Measurements from ENCODE around the gene ATP5ME.
"Not testable (repeated sequence)": the region's sequence is repeated elsewhere in the genome, so short reads cannot be mapped to it uniquely, and the experiment has no call there.

ATP5ME gene

DNA sequence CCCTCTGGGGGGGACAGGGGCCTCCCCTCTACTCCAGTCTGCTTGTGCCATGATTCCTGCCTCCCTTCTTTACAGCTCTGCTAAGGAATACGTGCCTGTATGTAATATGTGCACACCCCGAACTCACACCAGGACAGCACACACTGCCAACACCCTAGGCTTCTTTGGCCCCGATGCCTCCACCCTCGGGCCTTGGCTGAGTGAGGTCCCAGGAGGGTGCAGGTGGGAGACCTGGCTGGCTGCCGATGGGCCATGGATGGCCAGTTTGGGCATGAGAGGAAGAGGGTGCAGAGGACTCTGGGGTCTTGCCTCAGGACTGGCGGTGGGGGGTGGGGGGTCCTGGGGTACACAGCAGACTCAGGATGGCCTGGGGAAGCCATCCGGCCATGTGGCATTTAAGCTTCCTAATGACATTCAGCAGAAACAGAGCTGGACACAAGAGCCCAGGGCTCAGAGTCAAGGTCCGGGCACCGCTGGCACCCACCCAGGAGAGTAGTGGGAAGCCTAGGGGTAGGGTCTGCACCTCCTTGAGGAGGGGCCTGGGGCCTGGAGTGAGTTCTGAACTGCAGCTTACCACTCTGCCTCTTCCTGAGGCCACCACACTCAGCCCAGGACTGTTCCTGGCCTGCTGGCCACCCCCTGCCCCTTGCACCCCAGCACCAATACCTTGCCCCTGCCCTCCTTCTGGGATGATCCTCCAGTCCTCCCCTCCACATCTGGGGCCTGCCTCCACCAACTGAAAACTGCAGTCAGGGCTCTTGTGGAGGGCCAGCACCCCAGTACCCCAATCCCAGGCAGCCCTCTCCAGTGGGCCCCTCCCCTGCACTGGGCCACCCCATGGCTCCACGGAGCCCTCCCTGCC lies 29.5 kb upstream of the ATP5ME start:
- TF ChIP-seq, protein P1, sequence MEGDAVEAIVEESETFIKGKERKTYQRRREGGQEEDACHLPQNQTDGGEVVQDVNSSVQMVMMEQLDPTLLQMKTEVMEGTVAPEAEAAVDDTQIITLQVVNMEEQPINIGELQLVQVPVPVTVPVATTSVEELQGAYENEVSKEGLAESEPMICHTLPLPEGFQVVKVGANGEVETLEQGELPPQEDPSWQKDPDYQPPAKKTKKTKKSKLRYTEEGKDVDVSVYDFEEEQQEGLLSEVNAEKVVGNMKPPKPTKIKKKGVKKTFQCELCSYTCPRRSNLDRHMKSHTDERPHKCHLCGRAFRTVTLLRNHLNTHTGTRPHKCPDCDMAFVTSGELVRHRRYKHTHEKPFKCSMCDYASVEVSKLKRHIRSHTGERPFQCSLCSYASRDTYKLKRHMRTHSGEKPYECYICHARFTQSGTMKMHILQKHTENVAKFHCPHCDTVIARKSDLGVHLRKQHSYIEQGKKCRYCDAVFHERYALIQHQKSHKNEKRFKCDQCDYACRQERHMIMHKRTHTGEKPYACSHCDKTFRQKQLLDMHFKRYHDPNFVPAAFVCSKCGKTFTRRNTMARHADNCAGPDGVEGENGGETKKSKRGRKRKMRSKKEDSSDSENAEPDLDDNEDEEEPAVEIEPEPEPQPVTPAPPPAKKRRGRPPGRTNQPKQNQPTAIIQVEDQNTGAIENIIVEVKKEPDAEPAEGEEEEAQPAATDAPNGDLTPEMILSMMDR (conservative IDR thresholded peaks at IDR 0.05; ENCODE audit: low read depth, low read length): no peak
- no peak for DNase-seq (ENCODE audit: low read depth)

DNA sequence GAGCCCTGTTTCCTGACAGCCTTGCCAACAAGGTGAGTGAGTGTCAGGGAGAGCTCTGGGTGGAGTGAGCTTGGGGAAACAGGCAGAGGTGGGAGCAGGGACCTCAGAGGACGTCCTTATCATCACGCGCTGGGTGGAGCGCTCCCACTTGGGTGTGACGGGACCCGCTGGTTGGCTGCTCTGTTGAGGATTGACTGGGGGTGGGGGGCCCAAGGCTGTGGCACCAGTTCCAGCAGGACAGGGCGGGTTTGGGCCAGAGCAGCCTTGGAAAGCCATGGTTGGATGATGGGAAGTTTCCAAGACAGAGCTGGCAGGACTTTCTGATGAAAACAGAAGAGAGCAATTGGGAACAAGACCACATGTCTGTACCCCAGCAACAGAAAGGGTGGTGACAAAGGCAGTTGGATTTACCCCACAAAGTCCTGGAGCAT lies 28.6 kb upstream of the ATP5ME start:
- TF ChIP-seq, protein P1 (conservative IDR thresholded peaks at IDR 0.05; ENCODE audit: low read depth, low read length): no peak
- DNase-seq (ENCODE audit: low read depth): no peak
- no peak overlapping the region for H3K4me3 ChIP-seq (ENCODE audit: low read length)

More for the DNA sequence above, 29.5 kb upstream of the ATP5ME start:
- H3K4me3 ChIP-seq (ENCODE audit: low read length): no peak overlapping the region

DNA sequence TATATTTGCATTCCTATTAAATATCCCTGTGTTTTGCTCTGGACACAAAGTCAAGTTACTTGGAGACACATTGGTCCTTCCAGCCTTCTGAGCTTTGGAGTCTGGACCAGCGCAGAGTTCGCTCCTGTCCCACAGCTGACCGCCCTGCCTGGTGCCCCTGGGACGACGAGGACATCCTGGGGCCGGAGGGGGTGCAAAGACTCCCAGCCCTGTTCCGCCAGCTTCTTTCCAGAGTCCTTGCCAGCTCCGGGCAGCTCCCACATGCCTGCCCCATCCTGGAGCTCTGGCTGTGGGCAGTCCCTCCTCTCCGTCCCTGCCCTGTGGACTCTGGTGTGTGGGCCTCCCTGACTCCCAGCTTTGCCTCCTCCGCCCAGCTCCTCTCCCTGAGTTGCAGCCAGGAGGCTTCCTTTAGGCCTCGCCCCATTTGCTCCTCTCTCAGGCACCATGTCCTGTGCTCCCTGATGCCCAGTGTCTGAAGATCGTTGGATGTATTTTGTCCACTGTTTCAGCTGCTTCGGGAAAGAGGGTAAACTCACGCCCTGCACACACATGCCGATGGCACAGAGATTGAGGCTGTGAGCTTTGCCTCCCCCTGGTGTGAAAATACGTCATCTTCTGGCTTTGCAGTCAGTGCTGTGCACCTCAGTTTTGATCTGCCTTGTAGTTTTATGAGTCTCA lies 26.6 kb upstream of the ATP5ME start:
- DNase-seq (ENCODE audit: low read depth): no peak
- no peak overlapping the region for H3K4me3 ChIP-seq (ENCODE audit: low read length)
- TF ChIP-seq, protein P1 (conservative IDR thresholded peaks at IDR 0.05; ENCODE audit: low read depth, low read length): no peak

DNA sequence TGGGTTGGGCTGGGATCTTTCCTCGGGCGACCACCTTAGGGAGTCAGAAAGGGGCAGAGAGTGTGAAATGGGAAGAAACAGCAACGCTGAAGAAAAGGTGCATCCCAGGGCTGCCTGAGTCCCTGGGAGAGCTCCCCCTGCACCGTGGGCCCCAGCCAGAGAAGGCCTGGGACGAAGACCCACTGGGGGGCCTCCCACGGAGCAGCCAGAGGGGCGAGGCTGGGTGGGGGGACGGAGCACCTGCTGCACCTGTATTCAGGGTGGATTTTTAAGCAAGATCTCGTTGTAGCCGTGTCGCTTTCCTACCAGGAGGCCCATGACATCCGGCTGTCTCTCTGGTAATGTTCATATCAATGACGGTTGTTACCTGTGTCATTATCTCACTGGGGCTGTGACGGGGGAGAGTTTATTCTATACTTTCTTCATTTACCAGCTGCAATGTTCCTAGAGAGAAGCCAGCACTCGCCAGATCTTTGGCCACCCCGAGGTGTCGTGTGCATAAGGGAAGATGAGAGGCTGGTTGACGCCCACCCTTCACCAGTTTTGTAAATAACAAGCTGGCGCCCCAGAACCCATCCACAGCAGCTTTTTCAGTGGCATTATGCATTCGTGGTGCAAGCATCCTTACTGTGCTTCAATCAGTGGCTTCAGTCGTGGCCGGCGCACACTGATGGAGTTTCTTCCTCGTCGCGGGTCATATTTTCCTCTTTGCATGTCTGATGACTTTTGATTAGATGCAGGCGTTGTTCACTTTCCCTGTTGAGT lies 25.9 kb upstream of the ATP5ME start:
- no peak overlapping the region for H3K4me3 ChIP-seq (ENCODE audit: low read length)
- DNase-seq (ENCODE audit: low read depth): no peak
- TF ChIP-seq, protein P1 (conservative IDR thresholded peaks at IDR 0.05; ENCODE audit: low read depth, low read length): no peak

DNA sequence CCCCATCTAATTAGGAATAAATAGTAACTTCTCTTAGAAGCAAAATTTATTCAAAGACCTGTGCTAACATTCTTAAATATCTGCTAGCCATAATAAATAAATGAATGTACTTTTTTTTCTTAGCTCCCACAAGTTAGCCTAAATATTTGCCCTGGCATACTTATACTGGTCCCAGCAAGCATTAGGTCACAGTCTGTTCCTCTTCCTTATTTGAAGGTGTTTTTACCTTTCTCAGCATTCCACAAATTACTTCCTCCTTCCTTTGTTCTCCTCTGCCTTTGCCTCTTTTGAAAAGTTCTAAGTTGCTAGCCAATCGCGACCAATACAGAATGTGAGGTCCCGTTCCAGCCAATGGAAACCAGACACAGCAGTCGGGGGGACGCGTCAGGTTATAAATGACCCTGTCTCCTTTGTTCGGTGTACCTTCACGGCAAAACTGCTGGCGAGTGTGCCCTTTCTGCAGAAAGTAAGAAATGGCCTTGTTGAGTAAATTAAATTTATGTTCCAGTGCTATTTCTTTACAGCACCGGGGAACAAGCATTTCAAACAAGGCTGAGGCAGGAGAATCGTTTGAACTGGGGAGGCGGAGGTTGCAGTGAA lies 20.4 kb upstream of the ATP5ME start:
- DNase-seq (ENCODE audit: low read depth); H3K4me3 ChIP-seq (ENCODE audit: low read length): not testable (repeated sequence)

DNA sequence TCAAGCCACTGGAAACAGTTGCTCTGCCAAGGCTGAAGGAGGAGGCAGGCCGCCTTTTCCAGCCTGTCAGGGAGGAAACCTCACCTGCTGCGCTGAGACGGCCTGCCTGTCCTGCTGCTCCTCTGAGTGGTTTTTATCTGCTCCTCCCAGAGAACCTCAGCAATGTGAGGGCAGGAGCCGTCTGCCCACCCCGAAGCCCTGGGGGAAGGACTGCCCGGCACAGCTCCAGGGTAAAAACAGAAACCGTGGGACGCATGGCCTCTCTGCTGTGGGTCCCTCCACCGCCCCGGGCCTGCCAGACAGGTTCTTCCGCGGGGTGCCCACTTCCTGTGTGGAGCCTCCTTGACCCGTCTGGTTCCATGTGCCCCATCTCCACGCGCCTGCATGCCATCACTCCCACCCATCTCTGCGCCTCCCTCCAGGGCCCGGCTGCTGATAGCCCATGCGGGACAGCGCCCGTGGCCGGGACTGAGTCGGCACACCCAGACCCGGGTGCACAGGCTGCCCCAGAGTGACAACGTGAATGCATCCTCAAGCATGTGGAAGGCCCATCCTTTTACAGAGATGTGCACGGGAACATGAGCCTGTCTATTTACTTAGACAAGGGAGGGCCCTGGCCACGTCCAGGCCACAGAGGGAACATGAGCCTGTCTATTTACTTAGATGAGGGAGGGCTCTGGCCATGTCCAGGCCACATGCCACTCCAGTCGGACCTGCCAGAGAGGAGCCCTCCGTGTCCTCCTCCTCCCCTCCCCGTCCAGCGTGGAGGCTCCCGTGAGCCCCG lies 18.9 kb upstream of the ATP5ME start:
- DNase-seq (ENCODE audit: low read depth): no peak
- no peak overlapping the region for H3K4me3 ChIP-seq (ENCODE audit: low read length)
- TF ChIP-seq, protein P1 (conservative IDR thresholded peaks at IDR 0.05; ENCODE audit: low read depth, low read length): no peak
